ENCODE data around the gene OPCML. TPM values are rescaled to one million over a fixed set of nuclear protein-coding genes. Genes with fewer than 3 reads are reported as not detected.

The OPCML gene
- total and polyA plus RNA-seq, 4 donors, result under 0.01 to 0.01 TPM; not detected in 2

GRCh38 chr11:132405728-132406127 is 1126.6 kb downstream of the OPCML start:
- H3K27me3 ChIP-seq (ENCODE audit: control insufficient read depth in 4 of 4, insufficient read depth in 4 of 4, low read length in 3 of 4), result no peaks in the 10 kb centered on the region
- 50% methylated on average over 4 of the region's 4 CpGs for WGBS
- TF ChIP-seq RXRA (IDR thresholded peaks at IDR 0.05) (no peak), JUND (IDR thresholded peaks at IDR 0.05) (no peak), GABPA (IDR thresholded peaks at IDR 0.05 in 1 of 2, conservative IDR thresholded peaks at IDR 0.05 in 1 of 2) (no peak), TAF1 (conservative IDR thresholded peaks at IDR 0.05) (no peak), HNF4G (IDR thresholded peaks at IDR 0.05) (no peak), MAX (IDR thresholded peaks at IDR 0.05) (no peak), NR2F2 (IDR thresholded peaks at IDR 0.05) (no peak), FOXA1 (IDR thresholded peaks at IDR 0.05) (no peak), YY1 (IDR thresholded peaks at IDR 0.05) (no peak), HNF4A (conservative IDR thresholded peaks at IDR 0.05) (no peak), ATF3 (IDR thresholded peaks at IDR 0.05) (no peak), CTCF (IDR thresholded peaks at IDR 0.05; ENCODE audit: low read depth, low read length, missing input control) (no peak)
- DNase-seq (ENCODE audit: low spot score), result no peak
- peaks cover 0 to 6% (median 0%) of the 10 kb centered on the region in 4 donors for H3K4me1 ChIP-seq (ENCODE audit: control insufficient read depth in 4 of 4, insufficient read depth in 4 of 4, low read length in 3 of 4)
- no peak overlapping the region for H3K4me3 ChIP-seq (ENCODE audit: low read depth in 1 of 3, low read length in 3 of 3)
- H3K9ac ChIP-seq (ENCODE audit: low read depth in 1 of 2, low read length in 2 of 2), result no peak overlapping the region
- no peak overlapping the region for H3K27ac ChIP-seq (ENCODE audit: low read depth in 1 of 2, low read length in 2 of 2)
- H3K9me3 ChIP-seq (ENCODE audit: control insufficient read depth in 4 of 4, low read length in 3 of 4), result no peaks in the 10 kb centered on the region
- no peaks in the 10 kb centered on the region for H3K36me3 ChIP-seq (ENCODE audit: control insufficient read depth in 4 of 4, insufficient read depth in 3 of 4, low read depth in 1 of 4, low read length in 3 of 4)

GRCh38 chr11:132402071-132402684 is 1130.1 kb downstream of the OPCML start:
- Histone ChIP-seq H3K27me3 (ENCODE audit: control insufficient read depth in 4 of 4, insufficient read depth in 4 of 4, low read length in 3 of 4) (no peaks in the 10 kb centered on the region), H3K4me3 (ENCODE audit: low read depth in 1 of 3, low read length in 3 of 3) (no peak overlapping the region), H3K9ac (ENCODE audit: low read depth in 1 of 2, low read length in 2 of 2) (no peak overlapping the region), H3K9me3 (ENCODE audit: control insufficient read depth in 4 of 4, low read length in 3 of 4) (no peaks in the 10 kb centered on the region), H3K27ac (ENCODE audit: low read depth in 1 of 2, low read length in 2 of 2) (no peak overlapping the region), H3K36me3 (ENCODE audit: control insufficient read depth in 4 of 4, insufficient read depth in 3 of 4, low read depth in 1 of 4, low read length in 3 of 4) (no peaks in the 10 kb centered on the region), H3K4me1 (ENCODE audit: control insufficient read depth in 4 of 4, insufficient read depth in 4 of 4, low read length in 3 of 4) (peaks cover 0 to 6% (median 0%) of the 10 kb centered on the region in 4 donors)
- 33% methylated on average over 8 of the region's 8 CpGs for WGBS
- DNase-seq (ENCODE audit: low spot score), result no peak
- TF ChIP-seq TAF1 (conservative IDR thresholded peaks at IDR 0.05), result no peak
- TF ChIP-seq CTCF (IDR thresholded peaks at IDR 0.05; ENCODE audit: low read depth, low read length, missing input control), result peak; percentile 59
- no peak for TF ChIP-seq MAX (IDR thresholded peaks at IDR 0.05)
- TF ChIP-seq GABPA (IDR thresholded peaks at IDR 0.05 in 1 of 2, conservative IDR thresholded peaks at IDR 0.05 in 1 of 2), result no peak
- no peak for TF ChIP-seq YY1 (IDR thresholded peaks at IDR 0.05)
- TF ChIP-seq ZBTB33 (IDR thresholded peaks at IDR 0.05), result no peak
- no peak for TF ChIP-seq HNF4A (conservative IDR thresholded peaks at IDR 0.05)
- TF ChIP-seq RXRA (IDR thresholded peaks at IDR 0.05), result no peak
- no peak for TF ChIP-seq FOXA1 (IDR thresholded peaks at IDR 0.05)
- no peak for TF ChIP-seq FOXA2 (IDR thresholded peaks at IDR 0.05)
- no peak for TF ChIP-seq ATF3 (IDR thresholded peaks at IDR 0.05)
- no peak for TF ChIP-seq JUND (IDR thresholded peaks at IDR 0.05)
- peak; percentile 82 to 86 for TF ChIP-seq RAD21 (IDR thresholded peaks at IDR 0.05)
- no peak for TF ChIP-seq REST (IDR thresholded peaks at IDR 0.05)
- TF ChIP-seq SP1 (IDR thresholded peaks at IDR 0.05), result no peak
- no peak for TF ChIP-seq NR2F2 (IDR thresholded peaks at IDR 0.05)
- TF ChIP-seq HNF4G (IDR thresholded peaks at IDR 0.05), result no peak
